GM19438 (cell line): Measurements from ENCODE around the gene FPGS.

Experiments used
- ATAC-seq: cut with Tn5 transposase; IDR thresholded peaks from one replicate; pipeline ENCODE4 v1.9.1; 2021; ENCODE audit warnings: low read depth; ENCODE audit not compliant: unreplicated experiment

FPGS gene

GRCh38 chr9:127785933-127786772, 16.5 kb upstream of the FPGS start, which contains the start of gene CDK9:
TSS of gene CDK9 (plus strand) at chr9:127786034. CDS start at chr9:127786149, 115 bp downstream.
- peak; percentile 47 for ATAC-seq

DNA sequence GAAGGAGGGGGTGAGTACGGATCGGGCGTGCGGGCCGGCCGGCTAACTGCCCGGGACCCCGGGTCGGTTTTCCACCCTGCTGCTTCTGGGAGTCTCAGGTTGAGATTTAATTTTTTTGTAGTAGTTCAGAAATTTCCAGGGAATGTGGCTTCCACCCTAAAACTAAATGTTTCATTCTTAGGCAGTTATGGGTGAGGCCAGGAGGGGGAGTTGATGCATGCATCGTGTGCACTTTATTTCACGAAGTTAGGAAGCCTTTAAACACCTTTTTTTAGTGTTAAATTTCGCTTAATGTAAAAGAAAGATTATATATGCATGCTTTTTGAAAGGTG, 15.9 kb upstream of the FPGS start:
- ATAC-seq, result no peak

DNA sequence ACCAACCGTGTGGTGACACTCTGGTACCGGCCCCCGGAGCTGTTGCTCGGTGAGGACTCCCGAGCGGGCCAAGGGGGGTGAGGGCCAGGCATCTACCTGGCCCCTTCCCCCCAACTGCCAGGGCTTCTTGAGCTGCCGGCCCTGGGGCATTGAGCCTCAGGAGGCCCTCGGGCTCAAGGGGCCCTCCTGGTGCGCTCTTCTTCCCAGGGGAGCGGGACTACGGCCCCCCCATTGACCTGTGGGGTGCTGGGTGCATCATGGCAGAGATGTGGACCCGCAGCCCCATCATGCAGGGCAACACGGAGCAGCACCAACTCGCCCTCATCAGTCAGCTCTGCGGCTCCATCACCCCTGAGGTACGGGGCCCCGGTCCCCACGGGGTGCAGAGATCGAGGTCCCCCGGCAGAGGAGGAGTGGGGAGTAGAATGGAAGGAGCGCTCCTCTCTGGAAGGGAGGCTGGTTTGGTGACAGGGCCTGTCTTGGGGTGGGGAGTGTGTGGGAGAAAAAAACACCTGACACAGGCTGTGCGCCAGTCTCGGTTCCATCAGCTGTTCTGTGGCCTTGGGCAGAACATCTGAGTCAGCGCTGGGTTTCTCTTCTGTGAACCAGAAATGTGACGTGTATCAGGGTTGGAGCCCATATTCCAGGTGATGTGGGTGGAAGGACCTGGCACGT, 14.2 kb upstream of the FPGS start:
- no peak for ATAC-seq

DNA sequence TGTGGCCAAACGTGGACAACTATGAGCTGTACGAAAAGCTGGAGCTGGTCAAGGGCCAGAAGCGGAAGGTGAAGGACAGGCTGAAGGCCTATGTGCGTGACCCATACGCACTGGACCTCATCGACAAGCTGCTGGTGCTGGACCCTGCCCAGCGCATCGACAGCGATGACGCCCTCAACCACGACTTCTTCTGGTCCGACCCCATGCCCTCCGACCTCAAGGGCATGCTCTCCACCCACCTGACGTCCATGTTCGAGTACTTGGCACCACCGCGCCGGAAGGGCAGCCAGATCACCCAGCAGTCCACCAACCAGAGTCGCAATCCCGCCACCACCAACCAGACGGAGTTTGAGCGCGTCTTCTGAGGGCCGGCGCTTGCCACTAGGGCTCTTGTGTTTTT, 13.5 kb upstream of the FPGS start:
- ATAC-seq, result no peak

DNA sequence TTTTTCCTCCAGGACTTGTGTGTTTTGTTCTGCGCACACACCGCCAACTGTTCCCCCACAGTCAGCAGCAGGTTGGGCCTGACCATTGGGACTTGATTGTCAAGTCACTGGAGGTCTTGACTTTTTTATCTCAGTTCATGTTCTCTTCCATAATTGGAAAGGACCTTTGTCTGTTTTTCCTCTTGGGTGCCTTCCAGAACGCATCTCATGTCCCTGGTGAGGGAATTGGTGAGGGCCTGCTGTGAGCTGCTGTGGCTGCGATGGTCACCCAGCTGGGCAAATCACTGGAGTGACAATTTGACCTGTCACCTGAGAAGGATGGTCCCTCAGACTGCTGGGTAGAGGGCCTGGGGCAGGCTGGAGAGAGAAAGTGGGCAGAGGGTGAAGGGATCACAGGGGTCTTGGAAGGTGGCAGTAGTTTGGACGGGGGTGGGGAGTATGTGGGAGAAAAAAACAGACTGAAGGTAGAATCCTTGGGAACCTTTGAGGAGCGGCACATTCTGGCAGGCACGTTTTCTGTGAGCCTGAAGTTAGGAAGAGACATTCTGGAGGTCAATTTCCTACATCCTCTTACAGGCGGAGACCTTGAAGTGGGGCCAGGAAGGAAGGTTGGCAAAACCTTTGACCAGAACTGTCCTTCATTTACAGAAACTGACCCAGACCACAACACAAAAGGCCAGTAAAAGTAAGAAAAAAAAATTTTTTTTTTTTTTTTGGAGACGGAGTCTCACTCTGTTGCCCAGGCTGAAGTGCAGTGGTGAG, 12.4 kb upstream of the FPGS start:
- ATAC-seq, result no peak

DNA sequence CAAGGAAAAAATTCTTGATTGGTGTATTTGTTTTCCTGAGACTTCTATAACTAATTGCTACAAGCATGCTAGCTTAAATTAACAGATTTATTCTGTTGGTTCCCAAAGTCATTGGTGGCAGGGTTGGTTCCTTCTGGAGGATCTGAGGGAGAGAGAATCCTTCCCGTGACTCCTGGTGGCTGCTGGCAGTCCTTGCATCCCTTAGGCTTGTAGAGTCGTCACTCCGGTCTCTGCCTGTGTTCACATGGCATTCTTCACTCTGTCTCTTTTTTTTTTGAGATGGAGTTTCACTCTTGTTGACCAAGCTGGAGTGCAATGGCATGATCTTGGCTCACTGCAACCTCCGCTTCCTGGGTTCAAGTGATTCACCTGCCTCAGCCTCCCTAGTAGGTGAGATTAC, 11.6 kb upstream of the FPGS start:
- no peak for ATAC-seq

- no peak for ATAC-seq
Observed at GRCh38 chr9:127792417-127793031, 10.2 kb upstream of the FPGS start.

DNA sequence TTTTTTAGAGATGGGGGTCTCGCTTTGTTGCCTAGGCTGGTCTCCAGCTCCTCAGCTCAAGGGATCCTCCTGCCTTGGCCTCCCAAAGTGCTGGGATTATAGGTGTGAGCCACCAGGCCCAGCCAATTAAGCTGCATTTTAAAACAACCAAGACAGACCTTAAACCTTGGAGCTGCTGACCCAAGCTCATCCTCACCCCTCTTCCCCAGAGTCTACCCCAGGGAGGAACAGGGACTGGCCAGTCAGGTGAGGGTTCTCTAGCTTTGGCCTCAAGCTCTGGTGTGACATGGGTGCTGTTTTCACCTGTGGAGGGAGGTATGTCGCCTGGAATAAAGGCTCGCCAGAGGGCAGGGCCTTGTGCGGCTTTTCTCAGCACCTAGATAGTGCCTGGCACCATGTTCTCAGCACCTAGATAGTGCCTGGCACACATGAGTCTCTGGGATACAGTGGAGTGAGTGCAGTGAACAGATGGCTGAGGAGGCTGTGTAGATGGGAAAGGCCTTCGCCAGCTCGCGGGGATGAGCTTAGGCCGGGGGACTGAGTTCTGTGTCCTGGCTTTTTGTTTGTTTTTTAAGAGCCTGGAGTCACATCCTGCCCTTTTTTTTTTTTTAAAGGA, 9.5 kb upstream of the FPGS start:
- ATAC-seq, result no peak

GRCh38 chr9:127794001-127794791, 8.5 kb upstream of the FPGS start:
- ATAC-seq, result no peak

DNA sequence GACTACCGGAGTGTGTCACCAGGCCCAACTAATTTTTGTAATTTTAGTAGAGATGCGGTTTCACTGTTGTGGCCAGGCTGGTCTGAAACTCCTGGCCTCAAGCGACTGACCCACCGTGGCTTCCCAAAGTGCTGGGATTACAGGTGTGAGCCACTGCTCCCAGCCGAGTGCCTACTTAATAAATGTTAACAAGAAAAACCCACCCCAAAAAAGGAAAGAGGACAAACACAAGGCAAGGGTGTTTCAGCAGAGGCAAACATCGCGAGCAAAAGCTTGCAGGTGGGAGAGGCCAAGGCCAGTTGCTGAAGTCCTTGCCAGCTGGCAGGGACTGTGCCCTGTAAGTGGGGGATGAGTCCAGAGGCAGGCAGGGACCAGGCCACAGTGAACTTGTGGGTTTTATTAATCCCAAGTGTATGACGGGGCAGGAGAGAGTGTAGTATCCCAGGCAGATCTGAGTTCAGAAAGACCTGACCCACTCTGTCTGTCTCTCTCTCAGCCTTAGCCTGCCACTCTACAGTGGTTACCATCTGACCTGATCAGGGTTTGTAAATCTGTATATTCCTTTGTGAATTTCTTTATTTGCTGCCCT, 6.4 kb upstream of the FPGS start:
- no peak for ATAC-seq

GRCh38 chr9:127796852-127797370, 5.8 kb upstream of the FPGS start:
- no peak for ATAC-seq

DNA sequence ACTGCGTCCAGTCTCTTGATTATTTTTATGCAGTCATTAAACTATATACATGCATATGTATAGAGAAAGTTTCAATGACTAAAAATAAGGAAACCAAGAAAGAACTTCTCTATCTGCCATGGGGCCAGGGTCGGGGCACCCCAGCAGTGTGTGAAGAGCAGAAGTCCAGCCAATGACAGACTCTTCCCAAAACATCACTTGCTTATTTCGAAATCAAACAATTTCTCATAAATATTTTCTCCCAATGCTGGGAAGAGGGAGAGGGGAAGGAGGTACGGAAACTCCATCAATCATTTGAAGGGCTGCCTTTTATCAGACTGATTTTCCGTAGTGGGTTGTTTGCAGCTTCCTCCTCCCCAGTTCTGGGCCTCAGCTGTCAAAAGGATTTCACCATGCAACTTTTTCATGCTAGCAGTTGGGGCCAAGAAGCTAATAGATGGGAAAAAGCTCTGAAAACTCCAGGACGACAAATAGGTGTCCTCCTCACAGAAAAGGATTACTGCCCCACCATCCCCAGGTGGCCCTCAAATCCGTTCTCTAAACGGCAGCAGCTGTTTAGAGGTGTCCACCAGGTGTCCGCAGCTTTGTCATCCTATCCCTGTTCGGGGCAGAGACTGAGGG, 617 bp upstream of the FPGS start:
- ATAC-seq, result peak; percentile 34

- no peak for ATAC-seq
Observed at GRCh38 chr9:127803507-127804352, 1.0 kb downstream of the FPGS start.

DNA sequence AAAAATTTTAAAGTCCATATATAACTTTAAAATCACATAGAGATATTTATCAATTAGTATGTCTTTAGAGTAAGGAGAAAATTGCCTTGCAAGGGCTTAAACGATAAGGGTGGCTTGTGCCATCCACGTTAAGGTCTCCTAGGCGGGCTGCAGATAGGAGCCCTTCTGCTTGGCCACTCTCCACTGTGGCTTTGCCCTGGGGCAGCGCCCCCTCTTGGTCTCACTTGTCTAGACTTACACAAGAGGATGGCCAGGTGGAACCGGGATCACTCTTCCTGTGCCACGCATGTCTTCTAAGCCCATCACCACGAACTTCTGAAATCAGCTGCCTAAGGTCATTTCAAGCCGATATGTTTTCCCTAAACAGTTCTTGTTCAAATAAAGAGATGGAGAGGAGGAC, 2.9 kb downstream of the FPGS start:
- ATAC-seq, result no peak

- ATAC-seq, result no peak
Observed at GRCh38 chr9:127806871-127807270, 4.2 kb downstream of the FPGS start.

- ATAC-seq, result no peak
Observed at GRCh38 chr9:127808347-127809001, 5.8 kb downstream of the FPGS start.

DNA sequence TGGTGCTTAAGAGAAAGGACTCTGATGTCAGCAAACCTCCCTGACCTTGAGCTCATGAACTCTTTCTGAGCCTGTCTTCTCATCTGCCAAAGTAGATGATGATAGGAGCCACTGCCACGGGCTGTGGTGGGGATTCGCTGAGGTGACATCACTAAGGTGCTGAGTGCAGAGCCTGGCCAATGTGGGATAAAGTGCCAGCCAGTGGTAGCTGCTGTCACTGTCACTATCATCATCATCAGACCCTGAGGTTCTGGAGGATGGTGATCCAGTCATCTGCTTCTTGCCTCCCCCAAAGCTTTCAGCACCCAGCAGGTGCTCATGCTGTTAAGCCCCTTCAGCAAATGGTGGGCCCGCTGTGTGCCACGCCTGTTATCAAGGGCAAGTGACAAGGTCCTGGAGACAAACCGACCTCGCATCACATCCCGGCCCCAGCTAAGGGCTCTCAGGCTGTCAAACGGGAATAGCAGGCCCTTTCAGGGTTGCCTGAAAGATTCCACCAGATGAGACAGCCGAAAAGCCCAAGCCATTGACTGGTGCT, 6.4 kb downstream of the FPGS start:
- ATAC-seq, result no peak
